Ectodermal cell (in vitro differentiated cells): ENCODE measurements around the gene SPAG17.

Experiments used
- H3K27ac ChIP-seq: 2 replicates; pipeline ENCODE4 v1.7.0; 2013; ENCODE audit warnings: mild to moderate bottlenecking, low read depth, low read length; ENCODE audit not compliant: insufficient read depth, poor library complexity, severe bottlenecking
- H3K27me3 ChIP-seq: 2 replicates; pipeline ENCODE4 v1.7.0; 2013; ENCODE audit warnings: mild to moderate bottlenecking, low read length; ENCODE audit not compliant: insufficient read depth, control insufficient read depth, poor library complexity, severe bottlenecking
- H3K36me3 ChIP-seq: one replicate; pipeline ENCODE4 v1.7.0; 2013; ENCODE audit warnings: low read length; ENCODE audit not compliant: control insufficient read depth, insufficient read depth
- H3K4me1 ChIP-seq: one replicate; pipeline ENCODE4 v1.7.0; 2013; ENCODE audit warnings: low read length; ENCODE audit not compliant: control insufficient read depth, insufficient read depth
- H3K4me3 ChIP-seq: 2 replicates; pipeline ENCODE4 v1.7.0; 2013; ENCODE audit warnings: low read depth, low read length, control low read depth; ENCODE audit not compliant: insufficient read depth
- H3K9me3 ChIP-seq: 2 replicates; pipeline ENCODE4 v1.7.0; 2013; ENCODE audit warnings: mild to moderate bottlenecking, low read length, moderate library complexity; ENCODE audit not compliant: control insufficient read depth
- WGBS, 2 experiments: methylation state at CpG; one replicate each; pipeline ENCODE4 v1.1.7; 2013; ENCODE audit warnings: missing lambda C conversion rate in 2 of 2; 5-methylcytosine and 5-hydroxymethylcytosine counted together

SPAG17 gene

GRCh38 chr1:118043624-118044023 is 141.4 kb downstream of the SPAG17 start:
- Histone ChIP-seq H3K9me3 (no peaks in the 10 kb centered on the region), H3K36me3 (no peaks in the 10 kb centered on the region), H3K27me3 (no peaks in the 10 kb centered on the region), H3K4me3 (no peak overlapping the region), H3K4me1 (no peaks in the 10 kb centered on the region), H3K27ac (no peak overlapping the region)
- WGBS, 2 experiments, result 93 to 100% methylated on average over 1 of the region's 1 CpG

GRCh38 chr1:118042501-118042900 is 142.5 kb downstream of the SPAG17 start:
- Histone ChIP-seq H3K36me3 (no peaks in the 10 kb centered on the region), H3K27ac (no peak overlapping the region), H3K27me3 (no peaks in the 10 kb centered on the region), H3K4me3 (no peak overlapping the region), H3K4me1 (no peaks in the 10 kb centered on the region), H3K9me3 (no peaks in the 10 kb centered on the region)
- WGBS, 2 experiments, result 78 to 81% methylated on average over 2 of the region's 2 CpGs

GRCh38 chr1:118039170-118039569 is 145.9 kb downstream of the SPAG17 start:
- no peaks in the 10 kb centered on the region for H3K4me1 ChIP-seq
- H3K4me3 ChIP-seq, result no peak overlapping the region
- no peaks in the 10 kb centered on the region for H3K27me3 ChIP-seq
- no peak overlapping the region for H3K27ac ChIP-seq
- no peaks in the 10 kb centered on the region for H3K36me3 ChIP-seq
- WGBS, 2 experiments, result 67 to 86% methylated on average over 2 to 3 of the region's 3 CpGs
- no peaks in the 10 kb centered on the region for H3K9me3 ChIP-seq

- 93 to 96% methylated on average over 1 of the region's 1 CpG for WGBS, 2 experiments
Observed at GRCh38 chr1:118032883-118033282, 152.1 kb downstream of the SPAG17 start.

GRCh38 chr1:118028267-118028666 is 156.8 kb downstream of the SPAG17 start:
- no peaks in the 10 kb centered on the region for H3K9me3 ChIP-seq
- no peaks in the 10 kb centered on the region for H3K4me1 ChIP-seq
- no peaks in the 10 kb centered on the region for H3K36me3 ChIP-seq
- no peak overlapping the region for H3K4me3 ChIP-seq
- no peak overlapping the region for H3K27ac ChIP-seq
- WGBS, 2 experiments, result 92 to 95% methylated on average over 1 of the region's 1 CpG
- H3K27me3 ChIP-seq, result no peaks in the 10 kb centered on the region

More at GRCh38 chr1:118032883-118033282, 152.1 kb downstream of the SPAG17 start:
- no peaks in the 10 kb centered on the region for H3K4me1 ChIP-seq
- no peaks in the 10 kb centered on the region for H3K9me3 ChIP-seq
- H3K36me3 ChIP-seq, result no peaks in the 10 kb centered on the region
- no peak overlapping the region for H3K4me3 ChIP-seq
- H3K27ac ChIP-seq, result no peak overlapping the region
- no peaks in the 10 kb centered on the region for H3K27me3 ChIP-seq

- Histone ChIP-seq H3K4me3 (no peak overlapping the region), H3K27ac (no peak overlapping the region), H3K9me3 (no peaks in the 10 kb centered on the region), H3K27me3 (no peaks in the 10 kb centered on the region), H3K36me3 (no peaks in the 10 kb centered on the region), H3K4me1 (no peaks in the 10 kb centered on the region)
- 81 to 88% methylated on average over 3 of the region's 3 CpGs for WGBS, 2 experiments
Observed at GRCh38 chr1:118023199-118023598, 161.8 kb downstream of the SPAG17 start.

GRCh38 chr1:118021668-118022067 is 163.4 kb downstream of the SPAG17 start:
- Histone ChIP-seq H3K4me1 (no peaks in the 10 kb centered on the region), H3K27me3 (no peaks in the 10 kb centered on the region), H3K9me3 (no peaks in the 10 kb centered on the region), H3K27ac (no peak overlapping the region), H3K36me3 (no peaks in the 10 kb centered on the region), H3K4me3 (no peak overlapping the region)
- 80 to 83% methylated on average over 1 of the region's 1 CpG for WGBS, 2 experiments

GRCh38 chr1:118018060-118018459 is 167.0 kb downstream of the SPAG17 start:
- Histone ChIP-seq H3K27me3 (no peaks in the 10 kb centered on the region), H3K9me3 (no peaks in the 10 kb centered on the region), H3K27ac (no peak overlapping the region), H3K4me1 (no peaks in the 10 kb centered on the region), H3K36me3 (no peaks in the 10 kb centered on the region), H3K4me3 (no peak overlapping the region)
- WGBS, 2 experiments, result 80 to 86% methylated on average over 1 of the region's 1 CpG

GRCh38 chr1:118013938-118014337 is 171.1 kb downstream of the SPAG17 start:
- Histone ChIP-seq H3K9me3 (no peaks in the 10 kb centered on the region), H3K4me3 (no peak overlapping the region), H3K36me3 (no peaks in the 10 kb centered on the region), H3K27me3 (no peaks in the 10 kb centered on the region), H3K4me1 (no peaks in the 10 kb centered on the region), H3K27ac (no peak overlapping the region)

- 95 to 96% methylated on average over 6 of the region's 6 CpGs for WGBS, 2 experiments
- Histone ChIP-seq H3K27ac (no peak overlapping the region), H3K36me3 (no peaks in the 10 kb centered on the region), H3K9me3 (no peaks in the 10 kb centered on the region), H3K27me3 (no peaks in the 10 kb centered on the region), H3K4me1 (no peaks in the 10 kb centered on the region), H3K4me3 (no peak overlapping the region)
Observed at GRCh38 chr1:118013336-118013735, 171.7 kb downstream of the SPAG17 start.

GRCh38 chr1:118012515-118013124 is 172.4 kb downstream of the SPAG17 start:
- Histone ChIP-seq H3K27ac (no peak overlapping the region), H3K9me3 (no peaks in the 10 kb centered on the region), H3K4me1 (no peaks in the 10 kb centered on the region), H3K4me3 (no peak overlapping the region), H3K36me3 (no peaks in the 10 kb centered on the region), H3K27me3 (no peaks in the 10 kb centered on the region)
- 93 to 95% methylated on average over 6 of the region's 6 CpGs for WGBS, 2 experiments
